Neural progenitor cell (in vitro differentiated cells): ENCODE results near the gene RCSD1. TPM values are rescaled to one million over a fixed set of nuclear protein-coding genes. Genes with fewer than 3 reads are reported as not detected.

ENCODE experiments used
- DNase-seq: peaks from one replicate; pipeline ENCODE4 v3.0.0-alpha.2; 2016; ENCODE audit warnings: low spot score
- H2AFZ ChIP-seq: fragments of 200-600 bp; sonication (generic); replicated peaks from 2 replicates; pipeline ENCODE4 v1.6.1; 2016; ENCODE audit warnings: antibody characterized with exemption
- H3F3A ChIP-seq: fragments of 200-600 bp; sonication (generic); 2 replicates; pipeline ENCODE4 v1.6.1; 2016; ENCODE audit warnings: antibody characterized with exemption, low read depth
- H3K27ac ChIP-seq: fragments of 200-600 bp; sonication (generic); 2 replicates; pipeline ENCODE4 v1.5.1; 2016; ENCODE audit warnings: mild to moderate bottlenecking
- H3K27me3 ChIP-seq: fragments of 200-600 bp; sonication (generic); 2 replicates; pipeline ENCODE4 v1.6.1; 2016; ENCODE audit warnings: mild to moderate bottlenecking, moderate library complexity
- H3K36me3 ChIP-seq: fragments of 200-600 bp; sonication (generic); 2 replicates; pipeline ENCODE4 v1.5.1; 2016
- H3K4me1 ChIP-seq: fragments of 200-600 bp; sonication (generic); 2 replicates; pipeline ENCODE4 v1.6.1; 2016; ENCODE audit warnings: mixed run types
- H3K4me2 ChIP-seq: fragments of 200-600 bp; sonication (generic); 2 replicates; pipeline ENCODE4 v1.6.1; 2016
- H3K4me3 ChIP-seq: fragments of 200-600 bp; sonication (generic); 2 replicates; pipeline ENCODE4 v1.5.1; 2016
- H3K79me2 ChIP-seq: fragments of 200-600 bp; sonication (generic); 2 replicates; pipeline ENCODE4 v1.6.1; 2016; ENCODE audit warnings: low read depth
- H3K9ac ChIP-seq: fragments of 200-600 bp; sonication (generic); 2 replicates; pipeline ENCODE4 v1.6.1; 2016
- H3K9me3 ChIP-seq: fragments of 200-600 bp; sonication (generic); 2 replicates; pipeline ENCODE4 v1.5.1; 2016; ENCODE audit warnings: low read depth
- H4K20me1 ChIP-seq: fragments of 200-600 bp; sonication (generic); 2 replicates; pipeline ENCODE4 v1.6.1; 2016; ENCODE audit warnings: low read depth
- H3K27ac Mint-ChIP-seq: 3 replicates; pipeline ENCODE4 v1.8.0; 2021; ENCODE audit warnings: mixed read lengths
- H3K27me3 Mint-ChIP-seq: 2 replicates; pipeline ENCODE4 v1.8.0; 2022; ENCODE audit warnings: low read depth, mild to moderate bottlenecking, inconsistent platforms, moderate library complexity, mixed read lengths; ENCODE audit not compliant: insufficient read depth
- H3K36me3 Mint-ChIP-seq: 3 replicates; pipeline ENCODE4 v1.8.0; 2021; ENCODE audit warnings: mixed read lengths
- H3K4me1 Mint-ChIP-seq: 3 replicates; pipeline ENCODE4 v1.8.0; 2021; ENCODE audit warnings: mixed read lengths
- H3K4me3 Mint-ChIP-seq: 3 replicates; pipeline ENCODE4 v1.8.0; 2021; ENCODE audit warnings: mild to moderate bottlenecking, moderate library complexity, mixed read lengths
- H3K9me3 Mint-ChIP-seq: 3 replicates; pipeline ENCODE4 v1.8.0; 2020; ENCODE audit warnings: mixed read lengths
- EZH2 ChIP-seq: fragments of 200-600 bp; sonication (generic); IDR thresholded peaks from 2 replicates; pipeline ENCODE4 v1.6.1; 2017; ENCODE audit warnings: antibody characterized with exemption, mild to moderate bottlenecking, moderate library complexity
- EZH2phosphoT487 ChIP-seq: fragments of 200-600 bp; sonication (generic); IDR thresholded peaks from 2 replicates; pipeline ENCODE4 v1.6.1; 2017; ENCODE audit warnings: antibody characterized with exemption
- total RNA-seq: library from RNA; depleted of rRNA; stranded (reverse); fragments of >200 nt; gene quantifications from 2 replicates; pipeline ENCODE4 v1.2.3, GENCODE V29; 2015; ENCODE audit warnings: low replicate concordance
- TF ChIP-seq, protein P1 (sequence below): fragments of 200-600 bp; sonication (generic); IDR thresholded peaks from 2 replicates; pipeline ENCODE4 v1.5.1; 2017; ENCODE audit warnings: antibody characterized with exemption, mild to moderate bottlenecking

Gene RCSD1
- total RNA-seq, 1 donor from 2014 or later, result 0.06 TPM

DNA sequence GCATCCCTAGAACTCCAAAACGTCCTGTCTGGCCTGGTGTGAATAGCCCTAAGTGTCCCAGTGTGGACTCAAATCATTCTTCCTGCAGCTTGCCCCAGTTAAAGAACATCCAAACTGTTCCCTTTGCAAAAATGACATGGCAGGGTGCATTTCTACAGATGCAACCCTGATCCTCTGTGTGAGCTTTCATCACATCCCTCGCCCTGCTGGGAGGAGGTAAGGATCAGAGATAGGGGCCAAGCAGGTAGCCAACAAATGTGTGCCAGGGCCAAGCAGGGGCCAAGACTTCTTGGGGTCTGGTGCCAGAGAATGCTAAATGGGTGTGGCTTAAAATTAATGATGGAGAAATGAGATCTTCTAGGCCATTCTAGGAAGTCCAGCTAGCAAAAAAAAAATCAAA is 64.7 kb downstream of the RCSD1 start:
- Mint-ChIP-seq H3K27me3 (no peaks in the 10 kb centered on the region), H3K27ac (no peak overlapping the region), H3K4me3 (no peak overlapping the region), H3K36me3 (no peaks in the 10 kb centered on the region), H3K9me3 (peaks cover 5% of the 10 kb centered on the region), H3K4me1 (peaks cover 18% of the 10 kb centered on the region)
- Histone ChIP-seq H2AFZ (no peak overlapping the region), H3K4me1 (no peaks in the 10 kb centered on the region), H3K27me3 (no peaks in the 10 kb centered on the region), H3K36me3 (no peaks in the 10 kb centered on the region), H3K4me3 (no peak overlapping the region), H3F3A (no peaks in the 10 kb centered on the region), H4K20me1 (no peaks in the 10 kb centered on the region), H3K79me2 (no peaks in the 10 kb centered on the region), H3K9me3 (no peaks in the 10 kb centered on the region), H3K4me2 (no peak overlapping the region), H3K27ac (no peak overlapping the region), H3K9ac (no peak overlapping the region)
- no peak for DNase-seq
- no peak for TF ChIP-seq EZH2
- TF ChIP-seq, protein P1, sequence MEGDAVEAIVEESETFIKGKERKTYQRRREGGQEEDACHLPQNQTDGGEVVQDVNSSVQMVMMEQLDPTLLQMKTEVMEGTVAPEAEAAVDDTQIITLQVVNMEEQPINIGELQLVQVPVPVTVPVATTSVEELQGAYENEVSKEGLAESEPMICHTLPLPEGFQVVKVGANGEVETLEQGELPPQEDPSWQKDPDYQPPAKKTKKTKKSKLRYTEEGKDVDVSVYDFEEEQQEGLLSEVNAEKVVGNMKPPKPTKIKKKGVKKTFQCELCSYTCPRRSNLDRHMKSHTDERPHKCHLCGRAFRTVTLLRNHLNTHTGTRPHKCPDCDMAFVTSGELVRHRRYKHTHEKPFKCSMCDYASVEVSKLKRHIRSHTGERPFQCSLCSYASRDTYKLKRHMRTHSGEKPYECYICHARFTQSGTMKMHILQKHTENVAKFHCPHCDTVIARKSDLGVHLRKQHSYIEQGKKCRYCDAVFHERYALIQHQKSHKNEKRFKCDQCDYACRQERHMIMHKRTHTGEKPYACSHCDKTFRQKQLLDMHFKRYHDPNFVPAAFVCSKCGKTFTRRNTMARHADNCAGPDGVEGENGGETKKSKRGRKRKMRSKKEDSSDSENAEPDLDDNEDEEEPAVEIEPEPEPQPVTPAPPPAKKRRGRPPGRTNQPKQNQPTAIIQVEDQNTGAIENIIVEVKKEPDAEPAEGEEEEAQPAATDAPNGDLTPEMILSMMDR, result no peak
- TF ChIP-seq EZH2phosphoT487, result no peak

DNA sequence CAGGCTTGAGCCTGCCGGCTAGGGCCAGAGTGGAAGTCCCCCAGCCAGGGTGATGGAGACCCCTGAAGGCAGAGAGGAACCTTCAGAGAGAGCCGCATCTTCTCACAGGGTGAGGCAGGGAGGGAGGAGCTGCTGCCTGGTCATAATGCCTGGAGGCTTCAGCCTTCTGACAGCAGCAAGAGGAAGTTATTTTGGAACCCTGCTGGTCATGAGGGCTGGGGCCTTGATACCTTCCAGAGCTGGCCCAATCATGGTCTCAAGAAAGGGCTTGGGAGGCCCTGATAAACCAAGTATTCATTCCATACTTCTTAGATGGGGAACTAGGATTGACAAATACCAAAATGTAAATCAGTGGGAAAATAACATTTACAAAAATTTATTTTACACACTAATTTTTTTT is 65.1 kb downstream of the RCSD1 start:
- no peaks in the 10 kb centered on the region for H3K4me1 ChIP-seq
- no peaks in the 10 kb centered on the region for H3K36me3 Mint-ChIP-seq
- H4K20me1 ChIP-seq, result no peaks in the 10 kb centered on the region
- H3K27ac Mint-ChIP-seq, result no peak overlapping the region
- H3K4me2 ChIP-seq, result no peak overlapping the region
- peaks cover 18% of the 10 kb centered on the region for H3K4me1 Mint-ChIP-seq
- TF ChIP-seq EZH2phosphoT487, result no peak
- TF ChIP-seq, protein P1, result no peak
- TF ChIP-seq EZH2, result no peak
- H3K36me3 ChIP-seq, result no peaks in the 10 kb centered on the region
- no peak overlapping the region for H3K27ac ChIP-seq
- H3K9ac ChIP-seq, result no peak overlapping the region
- no peaks in the 10 kb centered on the region for H3F3A ChIP-seq
- H3K9me3 Mint-ChIP-seq, result peaks cover 5% of the 10 kb centered on the region
- no peak overlapping the region for H2AFZ ChIP-seq
- no peaks in the 10 kb centered on the region for H3K27me3 Mint-ChIP-seq
- H3K9me3 ChIP-seq, result no peaks in the 10 kb centered on the region
- H3K27me3 ChIP-seq, result no peaks in the 10 kb centered on the region
- H3K4me3 Mint-ChIP-seq, result no peak overlapping the region
- DNase-seq, result no peak
- H3K79me2 ChIP-seq, result no peaks in the 10 kb centered on the region
- H3K4me3 ChIP-seq, result no peak overlapping the region

DNA sequence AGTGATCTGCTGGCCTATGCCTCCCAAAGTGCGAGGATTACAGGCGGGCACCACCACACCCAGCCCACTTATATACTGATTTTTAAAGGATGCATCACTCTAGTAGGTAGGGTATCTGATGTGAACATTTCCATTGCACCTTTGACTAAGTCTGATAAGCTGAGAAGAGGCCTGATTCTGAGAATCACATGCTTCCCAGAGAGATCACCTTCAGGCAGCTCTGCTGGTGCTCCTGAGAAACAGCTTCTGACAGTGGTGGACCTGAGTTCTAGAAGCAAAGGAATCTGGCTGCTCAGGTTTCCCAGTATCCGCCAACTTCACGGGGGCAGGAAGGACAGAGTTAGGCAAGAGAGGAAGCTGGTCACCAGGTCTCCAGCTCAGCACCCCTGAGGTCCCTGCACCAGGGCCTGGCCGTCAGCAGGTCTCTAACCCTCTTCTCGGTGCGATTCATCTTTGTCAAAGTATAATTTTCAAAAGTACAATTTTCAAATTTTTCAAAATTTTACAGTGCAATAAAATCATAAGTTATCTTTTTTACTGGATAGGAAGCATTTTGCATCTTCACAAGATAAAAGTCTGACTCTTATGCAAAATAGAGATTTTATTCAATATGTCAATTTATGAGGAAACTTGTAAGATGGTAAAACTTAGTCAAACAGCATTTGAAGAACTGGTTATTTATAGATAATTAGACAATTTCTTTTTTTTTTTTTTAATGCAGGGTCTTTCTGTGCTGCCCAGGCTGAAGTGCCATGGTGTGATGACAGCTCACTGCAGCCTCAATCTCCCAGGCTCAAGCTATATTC is 65.9 kb downstream of the RCSD1 start:
- Mint-ChIP-seq H3K27me3 (no peaks in the 10 kb centered on the region), H3K36me3 (no peaks in the 10 kb centered on the region), H3K9me3 (peaks cover 5% of the 10 kb centered on the region), H3K4me1 (peaks cover 18% of the 10 kb centered on the region), H3K27ac (no peak overlapping the region), H3K4me3 (no peak overlapping the region)
- Histone ChIP-seq H3K4me3 (no peak overlapping the region), H3K9me3 (no peaks in the 10 kb centered on the region), H3K36me3 (no peaks in the 10 kb centered on the region), H3K4me1 (no peaks in the 10 kb centered on the region), H3K27ac (no peak overlapping the region), H3K79me2 (no peaks in the 10 kb centered on the region), H3K9ac (no peak overlapping the region), H3K4me2 (no peak overlapping the region), H3F3A (no peaks in the 10 kb centered on the region), H4K20me1 (no peaks in the 10 kb centered on the region), H3K27me3 (no peaks in the 10 kb centered on the region), H2AFZ (no peak overlapping the region)
- DNase-seq, result no peak
- TF ChIP-seq EZH2 (no peak), EZH2phosphoT487 (no peak)
- TF ChIP-seq, protein P1, result no peak
